Neural crest cell (in vitro differentiated cells): ENCODE data around the gene TRIP10. TPM values are rescaled to one million over a fixed set of nuclear protein-coding genes. Genes with fewer than 3 reads are reported as not detected.

Experiments used
- DNase-seq: peaks from one replicate; pipeline ENCODE4 v3.0.0; 2021; ENCODE audit warnings: low read depth, mixed read lengths, low spot score
- H3K27ac Mint-ChIP-seq: one replicate; pipeline ENCODE4 v1.8.0; 2021; ENCODE audit warnings: mild to moderate bottlenecking, mixed read lengths; ENCODE audit not compliant: unreplicated experiment
- H3K27me3 Mint-ChIP-seq: 2 replicates; pipeline ENCODE4 v1.8.0; 2021; ENCODE audit warnings: low read depth, mild to moderate bottlenecking, mixed read lengths
- H3K36me3 Mint-ChIP-seq: 2 replicates; pipeline ENCODE4 v1.8.0; 2021; ENCODE audit warnings: low read depth, mild to moderate bottlenecking, mixed read lengths
- H3K4me1 Mint-ChIP-seq: 2 replicates; pipeline ENCODE4 v1.8.0; 2021; ENCODE audit warnings: mixed read lengths
- H3K4me3 Mint-ChIP-seq: one replicate; pipeline ENCODE4 v1.8.0; 2021; ENCODE audit warnings: mild to moderate bottlenecking, mixed read lengths
- H3K9me3 Mint-ChIP-seq: 2 replicates; pipeline ENCODE4 v1.8.0; 2021; ENCODE audit warnings: mixed read lengths
- CTCF ChIP-seq: fragments of 200-600 bp; sonication (generic); conservative IDR thresholded peaks from 2 replicates; pipeline ENCODE4 v1.5.0; 2021; ENCODE audit warnings: antibody characterized with exemption, mild to moderate bottlenecking
- total RNA-seq: library from RNA; stranded (reverse); gene quantifications from 2 replicates; pipeline ENCODE4 v1.2.1, GENCODE V29; 2021

TRIP10 gene
- total RNA-seq, 1 donor from 2014 or later, result 20.6 TPM

DNA sequence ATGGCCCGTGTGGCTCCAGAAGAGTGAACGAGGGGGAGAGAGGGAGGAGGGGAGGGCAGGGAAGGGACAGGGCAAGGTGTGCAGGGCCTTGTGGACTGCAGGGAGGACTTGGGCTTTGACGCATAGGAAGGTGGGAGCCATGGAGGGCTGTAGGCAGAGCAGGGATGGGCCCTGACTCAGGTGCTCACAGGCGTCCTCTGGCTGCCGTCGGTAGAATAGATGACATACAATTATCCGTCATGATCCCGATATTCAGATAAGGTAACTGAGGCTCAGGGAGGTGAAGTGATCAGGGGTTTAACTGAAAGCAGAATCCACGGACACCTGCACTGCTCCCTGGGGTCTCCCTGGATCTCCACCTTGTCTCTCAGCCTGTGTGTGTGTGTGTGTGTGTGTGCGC, 22.4 kb upstream of the TRIP10 start:
- no peak for DNase-seq
- Mint-ChIP-seq H3K4me3 (no peak overlapping the region), H3K27me3 (peaks cover 41% of the 10 kb centered on the region), H3K9me3 (peaks cover 5% of the 10 kb centered on the region), H3K27ac (no peak overlapping the region), H3K36me3 (no peaks in the 10 kb centered on the region), H3K4me1 (peaks cover 12% of the 10 kb centered on the region)
- no peak for TF ChIP-seq CTCF

DNA sequence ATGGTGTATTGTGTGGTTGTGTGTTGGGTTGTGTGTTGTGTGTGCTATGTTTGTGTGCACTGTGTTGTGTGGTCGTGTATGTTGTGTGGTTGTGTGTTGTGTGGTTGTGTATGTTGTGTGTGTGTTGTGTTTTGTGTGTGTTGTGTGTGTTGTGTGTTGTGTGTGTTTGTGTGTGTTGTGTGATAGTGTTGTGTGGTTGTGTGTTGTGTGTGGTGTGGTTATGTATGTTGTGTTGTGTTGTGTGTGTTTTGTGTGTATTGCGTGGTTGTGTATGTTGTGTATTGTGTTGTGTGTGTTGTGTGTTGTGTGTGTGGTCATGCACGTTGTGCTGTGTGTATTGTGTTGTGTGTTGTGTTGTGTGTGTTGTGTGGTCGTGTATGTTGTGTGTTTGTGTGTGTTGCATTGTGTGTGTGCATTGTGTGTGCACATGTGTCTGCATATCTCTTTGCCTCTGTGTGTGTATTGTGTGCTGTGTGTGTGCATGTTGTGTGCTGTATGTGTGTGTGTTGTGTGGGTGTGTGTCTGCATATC, 22.0 kb upstream of the TRIP10 start:
- Mint-ChIP-seq H3K9me3 (peaks cover 5% of the 10 kb centered on the region), H3K4me1 (peaks cover 12% of the 10 kb centered on the region), H3K4me3 (no peak overlapping the region), H3K27me3 (peaks cover 38% of the 10 kb centered on the region), H3K27ac (peak overlapping the region; percentile 4), H3K36me3 (no peaks in the 10 kb centered on the region)
- no peak for TF ChIP-seq CTCF
- no peak for DNase-seq

DNA sequence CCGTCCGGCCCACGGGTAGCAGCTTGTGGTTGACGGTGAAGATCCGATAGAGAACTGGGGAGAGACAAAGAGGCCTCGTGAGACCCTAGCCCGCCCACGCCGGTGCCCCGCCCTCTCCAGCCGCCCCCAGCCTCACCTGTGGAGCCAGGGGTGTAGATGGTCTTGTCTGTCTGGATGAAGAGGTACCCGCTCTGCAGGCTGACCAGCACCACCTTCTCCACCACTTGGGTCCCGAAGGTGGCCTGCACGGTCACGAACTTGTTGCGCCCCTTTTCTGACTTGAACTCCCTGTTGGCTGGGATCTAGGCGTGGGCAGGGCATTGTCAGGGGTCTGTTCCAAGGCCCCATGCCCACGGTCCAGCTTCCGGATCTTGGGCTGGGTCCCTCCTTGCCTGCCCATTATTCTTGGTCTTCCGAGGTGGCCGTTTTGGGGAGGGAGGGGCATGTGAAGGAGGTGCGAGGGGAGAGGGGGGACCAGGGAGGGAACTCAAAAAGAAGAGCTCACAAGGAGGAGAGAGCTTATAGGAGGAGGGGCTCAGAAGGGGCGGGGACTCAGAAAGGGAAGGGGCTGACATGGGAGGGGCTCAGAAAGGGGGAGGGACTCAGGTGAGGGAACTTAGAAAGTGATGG, 21.3 kb upstream of the TRIP10 start:
- no peak for TF ChIP-seq CTCF
- Mint-ChIP-seq H3K27me3 (peaks cover 32% of the 10 kb centered on the region), H3K4me1 (peaks cover 12% of the 10 kb centered on the region), H3K36me3 (no peaks in the 10 kb centered on the region), H3K27ac (no peak overlapping the region), H3K9me3 (peaks cover 5% of the 10 kb centered on the region), H3K4me3 (no peak overlapping the region)
- DNase-seq, result no peak

- DNase-seq, result no peak
- no peak overlapping the region for H3K27ac Mint-ChIP-seq
- H3K4me1 Mint-ChIP-seq, result peaks cover 12% of the 10 kb centered on the region
- peaks cover 32% of the 10 kb centered on the region for H3K27me3 Mint-ChIP-seq
- no peak for TF ChIP-seq CTCF
- no peak overlapping the region for H3K4me3 Mint-ChIP-seq
- H3K9me3 Mint-ChIP-seq, result peaks cover 5% of the 10 kb centered on the region
- H3K36me3 Mint-ChIP-seq, result no peaks in the 10 kb centered on the region
These were observed 20.5 kb upstream of the TRIP10 start for GRCh38 chr19:6718741-6719539.

- peaks cover 12% of the 10 kb centered on the region for H3K4me1 Mint-ChIP-seq
- H3K36me3 Mint-ChIP-seq, result no peaks in the 10 kb centered on the region
- DNase-seq, result no peak
- peaks cover 30% of the 10 kb centered on the region for H3K27me3 Mint-ChIP-seq
- H3K4me3 Mint-ChIP-seq, result no peak overlapping the region
- H3K27ac Mint-ChIP-seq, result no peak overlapping the region
- TF ChIP-seq CTCF, result no peak
- H3K9me3 Mint-ChIP-seq, result peaks cover 5% of the 10 kb centered on the region
These were observed 20.0 kb upstream of the TRIP10 start for GRCh38 chr19:6719540-6719861.
